Suprapubic skin (tissue), 3 donors: Measurements from ENCODE around the gene GCNT2.

Experiments used
- CTCF ChIP-seq, 2 donors: fragments of 200-600 bp in 1 of 2; fragments of 450-650 bp in 1 of 2; sonication (generic) in 1 of 2; IDR thresholded peaks; one replicate each; pipeline ENCODE4 v1.5.1; 2016 to 2019; ENCODE audit warnings: antibody characterized with exemption in 2 of 2, mild to moderate bottlenecking in 1 of 2, moderate library complexity in 1 of 2
- POLR2A ChIP-seq, 2 donors: fragments of 450-650 bp; IDR thresholded peaks; one replicate each; pipeline ENCODE4 v1.6.1; 2017; ENCODE audit warnings: antibody characterized with exemption in 2 of 2, mild to moderate bottlenecking in 2 of 2, moderate library complexity in 2 of 2

GRCh38 chr6:10586302-10586701, 65.2 kb downstream of the GCNT2 start:
- TF ChIP-seq POLR2A (IDR thresholded peaks at IDR 0.05): no peak
- no peak for TF ChIP-seq CTCF (IDR thresholded peaks at IDR 0.05)
